ENCODE data around the gene TFAP2A.

TFAP2A gene

GRCh38 chr6:10382728-10383330 is 32.0 kb downstream of the TFAP2A start:
- no peak for DNase-seq (ENCODE audit: low spot score)

- no peak for DNase-seq (ENCODE audit: low spot score)
These were observed 32.6 kb downstream of the TFAP2A start for GRCh38 chr6:10382322-10382721.

DNA sequence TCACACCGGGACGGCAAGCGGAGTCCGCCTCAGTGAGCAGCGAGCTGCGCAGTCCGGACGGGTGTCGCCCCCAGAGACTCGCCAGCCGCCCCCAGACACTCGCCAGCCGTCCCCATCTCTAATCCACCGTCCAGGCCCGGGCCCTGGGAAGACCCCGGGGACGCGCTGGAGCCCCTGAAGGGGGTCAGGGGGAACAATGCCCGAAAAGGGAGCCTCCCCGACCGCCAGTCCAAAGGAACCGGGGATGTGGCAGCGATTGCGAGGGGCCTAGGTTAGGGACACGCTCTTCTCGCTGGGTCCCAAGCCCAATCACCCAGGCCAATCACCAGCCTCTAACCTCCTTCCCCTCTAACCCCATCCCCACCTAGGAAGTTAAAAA is 33.1 kb downstream of the TFAP2A start:
- DNase-seq (ENCODE audit: low spot score) = no peak

GRCh38 chr6:10381133-10381829 is 33.6 kb downstream of the TFAP2A start:
- no peak for DNase-seq (ENCODE audit: low spot score)

DNA sequence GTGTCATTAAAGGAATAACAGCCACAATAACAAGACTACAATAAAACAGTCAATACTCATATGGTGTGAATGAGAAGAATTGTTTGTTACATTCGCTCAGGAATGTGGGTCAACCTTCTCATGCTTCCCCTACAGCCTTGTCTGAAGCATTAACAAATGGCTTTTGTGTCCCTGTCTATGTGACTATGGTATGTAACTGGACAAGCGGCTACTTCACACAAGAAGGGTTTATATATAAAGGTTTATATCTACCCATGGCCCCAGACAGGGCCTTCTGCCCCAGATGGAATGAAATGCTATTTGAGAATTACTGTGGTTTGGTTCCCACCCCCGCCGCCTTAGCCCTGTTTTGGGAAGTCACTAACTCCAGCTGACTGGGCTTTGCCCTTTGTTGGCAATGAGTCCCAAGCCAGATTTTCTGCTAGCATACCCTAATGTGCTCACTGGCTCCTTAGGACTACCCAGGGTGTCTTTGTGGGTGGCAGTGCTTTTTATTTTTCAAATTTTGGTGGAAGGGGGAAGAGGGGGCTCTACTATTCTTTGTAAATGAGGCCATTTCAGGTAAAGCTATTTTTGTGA is 39.4 kb downstream of the TFAP2A start:
- DNase-seq (ENCODE audit: low spot score) = no peak

DNA sequence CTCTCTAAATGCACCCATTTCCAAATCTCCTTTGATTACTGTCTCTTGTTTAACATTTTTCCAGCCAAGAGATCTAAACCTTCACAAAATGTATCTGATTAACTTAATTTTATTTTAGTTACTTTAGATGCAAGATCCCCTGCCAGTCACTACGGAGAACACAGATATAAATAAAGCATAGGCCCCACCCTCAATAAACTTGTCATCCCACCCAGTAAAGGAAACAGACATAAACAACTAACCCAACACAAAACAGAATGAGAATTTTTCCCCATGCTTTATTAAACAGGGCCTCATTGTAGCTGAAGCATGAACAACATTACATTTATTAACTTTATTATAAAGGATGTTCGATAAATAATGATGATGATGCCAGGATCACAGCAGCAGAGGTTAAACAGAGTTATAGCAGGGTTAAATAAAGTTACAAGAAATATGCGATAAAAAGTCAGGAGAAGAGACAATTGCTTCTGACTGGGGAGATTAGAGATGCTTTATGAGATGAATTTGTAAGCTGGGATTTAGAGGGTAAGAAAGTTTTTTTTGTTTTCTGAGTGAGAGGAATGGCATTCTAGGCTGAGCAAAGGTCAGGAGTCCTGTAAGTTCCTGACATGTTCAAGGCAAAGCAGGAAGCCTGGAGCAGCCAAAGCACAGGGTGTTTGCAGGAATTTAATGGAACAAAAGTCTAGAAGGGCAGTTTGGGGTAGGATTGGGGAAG is 41.1 kb downstream of the TFAP2A start:
- no peak for DNase-seq (ENCODE audit: low spot score)

GRCh38 chr6:10369896-10370295 is 45.0 kb downstream of the TFAP2A start:
- no peak for DNase-seq (ENCODE audit: low spot score)

DNA sequence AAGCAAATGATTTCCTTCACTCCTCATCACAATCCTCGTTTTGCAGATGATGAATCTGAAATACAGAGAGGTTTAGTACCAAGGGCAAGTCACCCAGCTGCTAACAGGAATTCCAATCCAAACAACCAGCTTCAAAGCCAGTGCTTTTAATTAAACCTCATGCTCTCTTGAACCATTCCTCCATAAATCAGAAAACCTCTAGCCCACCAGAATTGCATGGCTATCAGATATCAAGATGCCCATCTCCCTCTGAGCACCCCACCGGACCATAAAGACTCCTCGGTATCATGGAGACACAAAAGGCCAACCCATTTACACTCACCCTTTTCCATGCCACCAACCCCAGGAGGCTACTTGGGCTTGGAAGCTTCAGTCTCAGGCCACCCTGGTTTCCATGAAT is 46.0 kb downstream of the TFAP2A start:
- no peak for DNase-seq (ENCODE audit: low spot score)

GRCh38 chr6:10363911-10364310 is 51.0 kb downstream of the TFAP2A start:
- no peak for DNase-seq (ENCODE audit: low spot score)

- no peak for DNase-seq (ENCODE audit: low spot score)
These were observed 52.6 kb downstream of the TFAP2A start for GRCh38 chr6:10362300-10362699.

DNA sequence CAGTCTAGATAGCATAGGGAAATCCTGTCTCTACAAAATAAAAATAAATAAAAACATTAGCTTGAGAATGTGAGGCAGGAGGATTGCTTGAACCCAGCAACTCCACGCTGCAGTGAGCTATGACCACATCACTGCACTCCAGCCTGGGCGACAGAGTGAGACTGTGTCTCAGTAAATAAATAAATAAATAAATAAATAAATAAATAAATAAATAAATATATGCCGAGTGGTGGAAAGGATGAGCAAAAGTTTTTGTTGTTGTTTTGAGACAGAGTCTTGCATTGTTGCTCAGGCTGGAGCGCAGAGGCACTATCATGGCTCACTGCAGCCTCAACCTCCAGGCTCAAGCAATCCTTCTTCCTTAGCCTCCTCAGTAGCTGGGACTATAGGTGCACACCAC is 53.4 kb downstream of the TFAP2A start:
- DNase-seq (ENCODE audit: low spot score) = no peak

- DNase-seq (ENCODE audit: low spot score) = no peak
These were observed 55.3 kb downstream of the TFAP2A start for GRCh38 chr6:10359581-10359980.

DNA sequence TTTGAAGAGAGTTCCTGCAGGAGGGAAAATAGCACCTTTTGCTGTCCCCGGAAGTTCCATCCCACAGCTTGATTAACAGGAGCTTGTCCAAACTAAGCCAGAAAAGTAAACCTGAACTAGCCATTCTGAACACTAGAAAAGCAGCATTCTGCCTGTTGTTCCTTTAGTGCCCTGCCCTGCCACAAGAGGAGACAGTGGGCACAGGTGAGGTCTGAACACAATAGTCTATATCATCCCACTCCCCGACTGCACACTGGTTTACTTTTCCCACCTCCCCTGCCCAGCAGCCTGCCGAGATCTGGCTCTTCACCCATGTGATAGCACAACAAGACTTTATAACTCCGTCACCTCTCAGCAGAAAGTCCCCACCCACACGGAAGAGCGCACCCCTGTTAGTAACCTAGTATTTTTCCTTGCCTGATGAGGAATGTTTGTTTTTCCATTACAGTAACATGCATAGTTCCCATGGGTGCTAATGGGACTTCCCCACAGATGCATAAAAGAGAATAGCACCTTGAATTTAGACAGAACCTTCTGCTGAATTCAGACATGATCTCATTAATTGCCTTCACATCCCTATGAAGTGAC is 59.7 kb downstream of the TFAP2A start:
- DNase-seq (ENCODE audit: low spot score) = no peak

DNA sequence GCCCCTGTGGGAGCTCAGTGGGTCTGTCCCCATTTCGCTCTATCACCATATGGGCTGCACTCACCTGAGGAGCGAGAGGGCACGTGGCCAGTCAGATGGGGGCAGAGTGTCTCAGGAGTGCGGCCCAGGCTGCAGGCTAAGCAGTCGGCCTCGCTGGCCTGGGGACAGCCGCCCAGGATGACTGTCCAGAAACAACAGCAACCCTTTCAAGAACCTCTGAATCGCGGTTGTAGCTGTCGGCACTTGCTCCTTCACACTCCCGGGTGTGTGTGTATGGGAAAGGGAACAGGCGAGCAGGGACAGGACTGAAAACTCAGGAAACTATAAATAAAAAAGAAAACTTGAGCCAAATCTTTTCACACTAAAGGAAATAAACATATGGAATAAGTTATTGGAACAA is 63.1 kb downstream of the TFAP2A start:
- no peak for DNase-seq (ENCODE audit: low spot score)

DNA sequence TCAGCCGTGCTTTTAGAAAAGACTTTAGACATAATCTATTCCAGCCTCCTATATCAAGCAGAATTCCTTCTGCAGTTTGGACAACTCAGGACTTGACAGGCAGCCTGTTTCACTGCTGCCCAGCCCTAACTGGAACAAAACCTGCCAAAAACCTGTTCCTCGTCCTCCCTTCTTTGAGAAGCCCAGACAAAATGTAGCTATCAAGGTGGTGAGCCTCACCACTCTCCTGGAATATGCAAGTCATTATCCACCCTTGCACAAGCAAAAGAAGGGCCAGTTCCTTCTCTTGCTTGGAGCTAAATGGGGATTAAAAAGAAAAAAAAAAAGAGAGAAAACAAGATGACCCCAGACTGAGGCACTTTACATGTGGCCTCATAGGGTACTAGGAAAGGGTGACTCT is 64.2 kb downstream of the TFAP2A start:
- DNase-seq (ENCODE audit: low spot score) = no peak

DNA sequence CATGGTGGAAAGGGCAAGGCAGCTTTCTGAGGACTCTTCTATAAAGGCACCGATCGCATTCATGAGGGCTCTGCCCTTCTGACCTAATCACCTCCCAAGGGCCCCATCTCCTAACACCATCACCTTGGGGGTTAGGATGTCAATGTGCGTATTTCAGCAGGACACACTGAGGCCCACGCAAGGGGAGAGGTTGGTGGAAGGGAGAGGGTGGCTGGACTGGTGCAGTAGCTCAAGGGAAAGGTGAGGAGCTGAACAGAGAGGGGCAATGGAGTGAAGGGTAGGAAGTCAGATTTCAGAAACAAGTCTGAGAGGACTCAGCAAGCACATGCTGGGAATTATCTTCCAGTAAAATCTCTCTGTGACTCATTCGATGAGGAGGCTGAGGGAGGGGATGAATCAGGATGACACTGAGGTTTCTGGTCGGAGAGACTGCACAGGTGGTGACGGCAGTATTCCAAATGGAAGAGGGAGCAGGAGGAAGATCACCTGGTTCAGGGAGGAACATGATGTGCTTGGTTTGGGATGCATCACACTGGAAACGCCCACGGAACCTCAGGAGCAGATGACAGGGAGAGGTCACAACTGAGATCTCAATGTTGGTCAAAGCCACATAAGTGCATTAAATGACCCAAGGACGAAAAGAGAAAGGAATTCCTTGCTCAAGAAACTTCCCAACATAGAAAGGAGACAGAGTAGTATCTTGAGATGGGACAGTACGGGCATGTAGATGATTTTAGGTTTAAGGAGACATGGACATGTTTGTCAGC is 67.1 kb downstream of the TFAP2A start:
- DNase-seq (ENCODE audit: low spot score) = no peak
